CD14-positive monocyte (primary cell): ENCODE results near the gene CLASP1. TPM values are rescaled to one million over a fixed set of nuclear protein-coding genes. Genes with fewer than 3 reads are reported as not detected.

ENCODE experiments used
- DNase-seq, 3 donors: peaks; one replicate each; pipeline ENCODE4 v3.0.0-alpha.2; 2011 to 2022
- H2AFZ ChIP-seq: 2 replicates; pipeline ENCODE4 v1.6.0; 2012; ENCODE audit warnings: mild to moderate bottlenecking, low read depth, low read length, inconsistent platforms; ENCODE audit not compliant: insufficient read depth, poor library complexity, severe bottlenecking
- H3K27ac ChIP-seq, 2 donors: 1 replicate in 1 of 2; 2 replicates in 1 of 2; pipeline ENCODE4 v1.5.1; 2012 to 2013; ENCODE audit warnings: low read length in 2 of 2, control low read depth in 1 of 2, inconsistent platforms in 1 of 2, low read depth in 1 of 2, mild to moderate bottlenecking in 1 of 2
- H3K27me3 ChIP-seq, 2 donors: one replicate each; pipeline versions ENCODE4 v1.6.0 to v1.6.1; 2011 to 2013; ENCODE audit warnings: low read length in 2 of 2; ENCODE audit not compliant: control insufficient read depth in 2 of 2, insufficient read depth in 2 of 2
- H3K36me3 ChIP-seq, 2 donors: replicated peaks in 1 of 2; 1 replicate in 1 of 2; 2 replicates in 1 of 2; pipeline versions ENCODE4 v1.5.1 to v1.6.1; 2012 to 2013; ENCODE audit warnings: low read length in 2 of 2, control low read depth in 1 of 2, inconsistent platforms in 1 of 2, mild to moderate bottlenecking in 1 of 2; ENCODE audit not compliant: insufficient read depth in 2 of 2, control insufficient read depth in 1 of 2
- H3K4me1 ChIP-seq, 2 donors: 1 replicate in 1 of 2; 2 replicates in 1 of 2; pipeline versions ENCODE4 v1.5.1 to v1.6.1; 2012 to 2013; ENCODE audit warnings: low read length in 2 of 2, control low read depth in 1 of 2, inconsistent platforms in 1 of 2, mild to moderate bottlenecking in 1 of 2, moderate library complexity in 1 of 2; ENCODE audit not compliant: insufficient read depth in 2 of 2, control insufficient read depth in 1 of 2
- H3K4me2 ChIP-seq: replicated peaks from 2 replicates; pipeline ENCODE3; 2012; ENCODE audit warnings: low read length, moderate library complexity, mild to moderate bottlenecking; ENCODE audit not compliant: poor library complexity, severe bottlenecking; ENCODE audit errors: extremely low read depth
- H3K4me3 ChIP-seq, 3 experiments: fragments of 200-600 bp in 1 of 3; sonication (generic) in 1 of 3; replicated peaks in 1 of 3; 1 replicate in 2 of 3; 2 replicates in 1 of 3; pipeline ENCODE4 v1.5.1; 2011 to 2013; ENCODE audit warnings: low read length in 3 of 3, mild to moderate bottlenecking in 3 of 3, control low read depth in 2 of 3, low read depth in 2 of 3, inconsistent platforms in 1 of 3, moderate library complexity in 1 of 3
- H3K79me2 ChIP-seq: 2 replicates; pipeline ENCODE4 v1.6.0; 2012; ENCODE audit warnings: mild to moderate bottlenecking, control low read depth, inconsistent platforms, low read length, moderate library complexity; ENCODE audit not compliant: insufficient read depth
- H3K9ac ChIP-seq: 2 replicates; pipeline ENCODE4 v1.6.0; 2017; ENCODE audit warnings: low read length, mild to moderate bottlenecking; ENCODE audit not compliant: insufficient read depth, poor library complexity, severe bottlenecking
- H3K9me3 ChIP-seq, 2 donors: replicated peaks in 1 of 2; 1 replicate in 1 of 2; 2 replicates in 1 of 2; pipeline versions ENCODE4 v1.5.1 to v1.6.1; 2012 to 2013; ENCODE audit warnings: low read length in 2 of 2, control low read depth in 1 of 2; ENCODE audit not compliant: control insufficient read depth in 1 of 2, insufficient read depth in 1 of 2
- H4K20me1 ChIP-seq: 2 replicates; pipeline ENCODE4 v1.6.0; 2012; ENCODE audit warnings: mild to moderate bottlenecking, low read length, control low read depth, moderate library complexity; ENCODE audit not compliant: insufficient read depth
- H3K27ac Mint-ChIP-seq, 7 donors: one replicate each; pipeline ENCODE4 v1.8.0; 2020; ENCODE audit warnings: mild to moderate bottlenecking in 7 of 7, mixed read lengths in 7 of 7, moderate library complexity in 6 of 7, inconsistent platforms in 2 of 7
- H3K27me3 Mint-ChIP-seq, 3 donors: one replicate each; pipeline ENCODE4 v1.8.0; 2021 to 2022; ENCODE audit warnings: low read depth in 3 of 3, mild to moderate bottlenecking in 3 of 3, mixed read lengths in 3 of 3, moderate library complexity in 3 of 3, inconsistent platforms in 1 of 3
- H3K36me3 Mint-ChIP-seq, 2 donors: one replicate each; pipeline ENCODE4 v1.8.0; 2020; ENCODE audit warnings: mixed read lengths in 2 of 2, inconsistent platforms in 1 of 2, mild to moderate bottlenecking in 1 of 2
- H3K4me1 Mint-ChIP-seq: one replicate; pipeline ENCODE4 v1.8.0; 2020; ENCODE audit warnings: mild to moderate bottlenecking, mixed read lengths
- H3K4me3 Mint-ChIP-seq, 2 donors: one replicate each; pipeline ENCODE4 v1.8.0; 2020; ENCODE audit warnings: mild to moderate bottlenecking in 2 of 2, mixed read lengths in 2 of 2, moderate library complexity in 1 of 2
- H3K9me3 Mint-ChIP-seq, 7 donors: one replicate each; pipeline ENCODE4 v1.8.0; 2020 to 2022; ENCODE audit warnings: mixed read lengths in 7 of 7, mild to moderate bottlenecking in 6 of 7, moderate library complexity in 6 of 7, inconsistent platforms in 2 of 7
- CTCF ChIP-seq: fragments of 200-600 bp; IDR thresholded peaks from one replicate; pipeline ENCODE4 v1.8.0; 2022; ENCODE audit warnings: antibody characterized with exemption, mild to moderate bottlenecking
- WGBS: methylation state at CpG from one replicate; pipeline ENCODE4 v1.1.5; 2013; ENCODE audit warnings: missing lambda C conversion rate; ENCODE audit not compliant: insufficient coverage; 5-methylcytosine and 5-hydroxymethylcytosine counted together
- intact Hi-C, 2 donors: fragments of 100-400 bp; cut with micrococcal nuclease; formaldehyde crosslinking; loops; one replicate each; pipeline versions ENCODE4 v1.15.0 to v1.15.1; 2023
- polyA plus RNA-seq, 3 donors: library from polyadenylated mRNA; depleted of rRNA in 1 of 3; unstranded in 2 of 3; stranded (reverse) in 1 of 3; fragments of 300-500 nt in 2 of 3; fragments of >200 nt in 1 of 3; fragmentation: Illumina TruSeq in 2 of 3; gene quantifications; 1 replicate in 2 of 3; 2 replicates in 1 of 3; pipeline ENCODE4 v1.2.3, GENCODE V29; 2012 to 2021

CLASP1 gene
- polyA plus RNA-seq, 3 donors = 4.8 to 8.1 (median 7.6) TPM

DNA sequence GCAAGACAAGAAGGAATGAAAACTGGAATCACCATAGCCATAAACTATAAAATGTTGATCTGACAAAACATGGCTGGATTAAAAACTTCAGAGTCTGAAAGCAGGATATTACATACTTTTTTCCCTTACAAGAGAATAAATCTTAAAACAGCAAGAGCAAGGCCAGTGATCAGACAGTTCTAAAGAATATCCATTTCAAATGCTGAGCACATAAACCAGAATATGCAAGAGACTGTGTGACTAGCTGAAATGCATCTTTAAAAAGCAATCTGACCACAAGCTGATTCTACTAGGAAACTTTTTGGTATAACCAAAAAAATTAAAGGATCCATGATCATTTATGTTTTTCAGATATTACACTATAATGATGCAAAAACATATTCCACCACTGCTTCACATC lies 239.3 kb downstream of the CLASP1 start:
- H3K27me3 Mint-ChIP-seq = no peaks in the 10 kb centered on the region
- Histone ChIP-seq H2AFZ (no peak overlapping the region), H3K79me2 (no peaks in the 10 kb centered on the region), H3K27ac (no peak overlapping the region), H3K9ac (no peak overlapping the region), H3K4me3 (no peak overlapping the region), H3K4me1 (no peaks in the 10 kb centered on the region), H3K9me3 (no peaks in the 10 kb centered on the region), H3K4me2 (no peak overlapping the region), H3K36me3 (peaks cover 57 to 86% of the 10 kb centered on the region in 2 donors), H3K27me3 (no peaks in the 10 kb centered on the region), H4K20me1 (no peaks in the 10 kb centered on the region)
- intact Hi-C loops = loop anchor here in 1 of 2 donors (10.0 kb wide), 1 partner anchor 305 kb away; no protein-coding TSS in a partner anchor
- H3K4me3 Mint-ChIP-seq = no peak overlapping the region
- no peak overlapping the region for H3K27ac Mint-ChIP-seq
- no peaks in the 10 kb centered on the region for H3K4me1 Mint-ChIP-seq
- DNase-seq = no peak
- no peaks in the 10 kb centered on the region for H3K9me3 Mint-ChIP-seq
- no peak for TF ChIP-seq CTCF
- H3K36me3 Mint-ChIP-seq = peaks cover 60 to 74% of the 10 kb centered on the region in 2 donors

GRCh38 chr2:121409388-121409787 lies 239.9 kb downstream of the CLASP1 start:
- TF ChIP-seq CTCF = no peak
- Histone ChIP-seq H3K36me3 (peaks cover 57 to 85% of the 10 kb centered on the region in 2 donors), H3K4me3 (no peak overlapping the region), H3K4me1 (no peaks in the 10 kb centered on the region), H3K27ac (no peak overlapping the region), H3K9me3 (no peaks in the 10 kb centered on the region), H3K4me2 (no peak overlapping the region), H2AFZ (no peak overlapping the region), H3K27me3 (no peaks in the 10 kb centered on the region), H3K79me2 (no peaks in the 10 kb centered on the region), H4K20me1 (no peaks in the 10 kb centered on the region), H3K9ac (no peak overlapping the region)
- no peak overlapping the region for H3K27ac Mint-ChIP-seq
- DNase-seq = no peak
- H3K36me3 Mint-ChIP-seq = peaks cover 59 to 74% of the 10 kb centered on the region in 2 donors
- no peaks in the 10 kb centered on the region for H3K4me1 Mint-ChIP-seq
- H3K9me3 Mint-ChIP-seq = no peaks in the 10 kb centered on the region
- WGBS = 96% methylated on average over 2 of the region's 2 CpGs
- H3K4me3 Mint-ChIP-seq = no peak overlapping the region
- intact Hi-C loops = loop anchor here in 1 of 2 donors (10.0 kb wide), 1 partner anchor 305 kb away; no protein-coding TSS in a partner anchor
- no peaks in the 10 kb centered on the region for H3K27me3 Mint-ChIP-seq
